Testis (tissue), 2 donors: ENCODE results near the gene BAK1.

Experiments used
- CTCF ChIP-seq, 3 experiments: fragments of 450-650 bp in 2 of 3; fragments of 200-600 bp in 1 of 3; sonication (generic) in 1 of 3; IDR thresholded peaks; one replicate each; pipeline ENCODE4 v1.5.1; 2016 to 2019; ENCODE audit warnings: antibody characterized with exemption in 3 of 3, mild to moderate bottlenecking in 2 of 3, moderate library complexity in 1 of 3
- POLR2A ChIP-seq: fragments of 450-650 bp; IDR thresholded peaks from one replicate; pipeline ENCODE4 v1.6.1; 2017; ENCODE audit warnings: antibody characterized with exemption, mild to moderate bottlenecking, moderate library complexity

DNA sequence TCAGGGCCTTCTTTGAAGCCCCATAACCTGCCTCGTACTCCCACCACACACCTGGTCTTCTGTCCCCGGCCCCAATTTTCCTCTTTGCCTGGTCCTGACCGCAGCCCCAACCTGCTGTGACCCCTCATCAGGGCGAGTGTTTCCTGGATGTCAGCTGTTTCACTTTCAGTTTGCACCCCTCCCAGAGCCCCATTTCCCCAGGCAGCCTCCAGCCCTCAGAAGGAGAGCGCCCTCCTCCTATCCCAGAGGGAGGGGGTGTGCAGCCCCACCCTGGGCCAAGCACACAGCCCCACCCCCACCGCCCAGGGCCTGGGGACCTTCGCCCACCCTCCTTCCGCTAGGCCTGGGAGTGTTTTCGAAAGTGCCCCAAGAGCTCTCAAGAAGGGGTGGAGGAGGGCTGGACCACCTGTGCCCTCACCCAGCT, 1.5 kb downstream of the BAK1 start:
- TF ChIP-seq CTCF (IDR thresholded peaks at IDR 0.05) (no peak), POLR2A (no peak)
